BLaER1 treated with 17β-estradiol and CSF1 and Interleukin-3, amounts not matched to agents 10 nM and 100 nM (cell line): ENCODE data around the gene GPR55.

Experiments
- H3K27ac ChIP-seq, 11 experiments: shearing (Covaris generic); formaldehyde crosslinking; 2 replicates each; pipeline ENCODE4 v1.8.1; 2022
- H3K27me3 ChIP-seq, 11 experiments: shearing (Covaris generic); formaldehyde crosslinking; 2 replicates each; pipeline ENCODE4 v1.8.1; 2022
- H3K36me3 ChIP-seq, 11 experiments: shearing (Covaris generic); formaldehyde crosslinking; 2 replicates each; pipeline ENCODE4 v1.8.1; 2022
- H3K4me1 ChIP-seq, 10 experiments: shearing (Covaris generic); formaldehyde crosslinking; 2 replicates each; pipeline ENCODE4 v1.8.1; 2022
- H3K4me2 ChIP-seq, 11 experiments: shearing (Covaris generic); formaldehyde crosslinking; 2 replicates each; pipeline ENCODE4 v1.8.1; 2022
- H3K4me3 ChIP-seq, 10 experiments: shearing (Covaris generic); formaldehyde crosslinking; 2 replicates each; pipeline ENCODE4 v1.8.1; 2022
- H3K9ac ChIP-seq, 11 experiments: shearing (Covaris generic); formaldehyde crosslinking; 2 replicates each; pipeline ENCODE4 v1.8.1; 2022
- H3K9me3 ChIP-seq, 11 experiments: shearing (Covaris generic); formaldehyde crosslinking; replicated peaks in 1 of 11; 2 replicates each; pipeline ENCODE4 v1.8.1; 2022
- H4K20me1 ChIP-seq, 11 experiments: shearing (Covaris generic); formaldehyde crosslinking; 2 replicates each; pipeline ENCODE4 v1.8.1; 2022
- Cebpa-rat ChIP-seq, 11 experiments: shearing (Covaris generic); IDR thresholded peaks; 2 replicates each; pipeline ENCODE4 v1.8.1; 2022

GPR55 gene

DNA sequence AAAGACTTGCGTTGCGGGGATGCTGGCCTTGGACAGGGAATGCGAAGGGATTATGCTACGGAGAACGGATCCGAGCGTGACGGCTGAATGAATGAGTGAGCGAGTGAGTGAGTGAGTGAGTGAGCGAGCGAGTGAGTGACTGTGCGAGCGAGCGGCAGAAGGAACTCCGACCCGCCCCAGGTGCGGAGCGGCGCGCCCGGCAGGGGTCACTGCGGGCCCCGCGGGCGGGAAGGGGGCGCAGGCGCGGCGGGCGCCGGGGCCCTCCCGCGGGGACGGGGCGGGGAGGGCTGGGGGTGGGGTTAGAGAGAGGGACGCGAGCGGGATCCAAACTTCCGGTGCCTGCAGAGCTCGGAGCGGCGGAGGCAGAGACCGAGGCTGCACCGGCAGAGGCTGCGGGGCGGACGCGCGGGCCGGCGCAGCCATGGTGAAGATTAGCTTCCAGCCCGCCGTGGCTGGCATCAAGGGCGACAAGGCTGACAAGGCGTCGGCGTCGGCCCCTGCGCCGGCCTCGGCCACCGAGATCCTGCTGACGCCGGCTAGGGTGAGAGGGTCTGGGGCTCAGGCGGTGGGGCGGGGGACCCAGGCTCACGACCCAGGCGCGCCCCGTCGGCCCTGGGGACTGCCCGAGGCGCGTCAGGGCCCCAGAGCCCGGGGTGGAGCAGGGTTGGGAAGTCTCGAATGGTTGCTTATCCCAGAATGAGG, 60.3 kb downstream of the GPR55 start, which contains the start of gene ITM2C:
Gene ITM2C (plus strand): TSS at position 338 of the 702 bp plus-strand sequence. CDS start 84 bp downstream, at position 422.
- Histone ChIP-seq H3K4me2 (peak within 1 kb of the TSS; percentile 83 to 99 (median 97)), H3K4me3 (peak within 1 kb of the TSS; percentile 74 to 97 (median 90)), H3K9me3 (no peaks in the 10 kb centered on the region), H3K27me3 (no peaks in the 10 kb centered on the region), H3K36me3 (no peaks in the 10 kb centered on the region; a peak in 2 of 22 replicates), H4K20me1 (peaks cover 14 to 39% (median 37%) of the 10 kb centered on the region in 11 experiments; a peak in 20 of 22 replicates), H3K4me1 (peaks cover 39 to 77% (median 67%) of the 10 kb centered on the region in 10 experiments), H3K27ac (peak within 1 kb of the TSS; percentile 59 to 87 (median 85); a peak in 21 of 22 replicates), H3K9ac (peak within 1 kb of the TSS; percentile 82 to 90 (median 88))
- no peak for TF ChIP-seq Cebpa-rat (IDR thresholded peaks at IDR 0.05)

GRCh38 chr2:230864122-230864604, 60.9 kb downstream of the GPR55 start:
- peak overlapping the region; percentile 75 to 99 (median 92) for H3K4me2 ChIP-seq
- peaks cover 8 to 33% (median 31%) of the 10 kb centered on the region in 11 experiments; a peak in 20 of 22 replicates for H4K20me1 ChIP-seq
- H3K9me3 ChIP-seq, result no peaks in the 10 kb centered on the region
- H3K27ac ChIP-seq, result peak overlapping the region in 3 of 11 experiments; percentile 1 to 87 (median 38); a peak in 2 of 22 replicates
- peak overlapping the region in 10 of 11 experiments; percentile 11 to 90 (median 88); a peak in 15 of 22 replicates for H3K9ac ChIP-seq
- TF ChIP-seq Cebpa-rat (IDR thresholded peaks at IDR 0.05), result no peak
- H3K4me1 ChIP-seq, result peaks cover 33 to 71% (median 61%) of the 10 kb centered on the region in 10 experiments
- H3K4me3 ChIP-seq, result peak overlapping the region; percentile 74 to 97 (median 90)
- H3K27me3 ChIP-seq, result no peaks in the 10 kb centered on the region
- H3K36me3 ChIP-seq, result no peaks in the 10 kb centered on the region; a peak in 2 of 22 replicates

DNA sequence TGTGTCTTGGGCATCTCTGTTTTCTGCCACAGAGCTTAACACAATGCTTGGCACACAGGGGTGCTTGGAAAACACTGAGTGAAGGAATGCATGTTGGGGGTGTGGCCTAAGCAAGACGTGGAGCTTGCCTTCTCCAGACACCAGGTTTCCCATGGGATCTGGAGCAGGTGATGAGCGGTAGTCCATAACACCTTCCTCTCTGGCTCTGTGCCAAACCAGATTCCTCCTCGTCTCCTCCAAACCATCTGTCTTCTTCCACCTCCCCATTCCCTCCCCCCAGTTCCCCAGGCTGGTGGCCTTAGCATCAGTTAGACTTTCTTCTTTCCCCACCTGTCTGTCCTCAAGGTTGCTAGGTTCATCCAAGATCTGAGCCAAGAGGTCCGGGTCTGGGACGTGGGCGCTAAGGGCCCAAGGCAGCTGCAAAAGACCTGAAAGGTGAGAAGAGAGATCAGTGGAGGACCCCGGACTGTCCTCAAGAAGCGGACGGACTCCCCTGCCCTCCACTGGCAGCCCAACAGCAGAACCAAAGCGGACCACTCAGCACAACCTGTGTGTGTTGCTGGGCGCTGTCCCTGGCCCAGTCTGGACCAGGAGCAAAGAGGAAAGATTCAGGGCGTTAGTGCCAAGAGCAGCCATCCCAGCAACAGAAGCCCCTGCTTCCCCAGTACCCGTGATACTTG, 61.5 kb downstream of the GPR55 start:
- peak overlapping the region in 9 of 11 experiments; percentile 75 to 99 (median 89); a peak in 17 of 22 replicates for H3K4me2 ChIP-seq

DNA sequence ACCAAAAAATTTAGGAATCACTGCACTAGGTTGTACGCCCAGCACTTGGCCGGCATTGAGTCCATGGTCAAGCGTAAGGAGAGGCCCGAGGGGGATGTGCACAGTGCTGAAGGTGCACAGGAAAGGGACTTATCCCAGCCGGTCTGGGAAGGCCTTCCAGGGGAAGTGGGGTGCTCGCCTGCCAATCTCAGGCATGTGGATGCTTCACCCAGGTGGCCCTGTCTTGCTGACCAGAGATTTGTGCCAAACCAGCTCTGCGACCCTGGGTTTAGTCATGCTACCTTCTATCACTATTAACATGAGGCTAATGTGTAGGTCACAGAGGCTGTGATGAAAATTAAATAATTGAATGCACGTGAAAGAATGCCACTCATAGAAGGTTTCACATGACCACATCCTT, 62.0 kb downstream of the GPR55 start:
- no peak overlapping the region for H3K4me3 ChIP-seq
- peaks cover 0 to 2% (median 0%) of the 10 kb centered on the region in 11 experiments; a peak in 1 of 22 replicates for H3K9me3 ChIP-seq
- no peaks in the 10 kb centered on the region for H3K27me3 ChIP-seq
- no peak overlapping the region for H3K9ac ChIP-seq
- H4K20me1 ChIP-seq, result peaks cover 0 to 22% (median 19%) of the 10 kb centered on the region in 11 experiments; a peak in 17 of 22 replicates
- peaks cover 21 to 60% (median 50%) of the 10 kb centered on the region in 10 experiments for H3K4me1 ChIP-seq
- no peak for TF ChIP-seq Cebpa-rat (IDR thresholded peaks at IDR 0.05)
- no peaks in the 10 kb centered on the region for H3K36me3 ChIP-seq
- H3K4me2 ChIP-seq, result 0 out of 22 replicates have a peak overlapping the region, but pooled peaks of 2 of the 11 experiments have one; percentile 83 to 89
- no peak overlapping the region for H3K27ac ChIP-seq

More for the DNA sequence above, 61.5 kb downstream of the GPR55 start:
- Histone ChIP-seq H3K9me3 (no peaks in the 10 kb centered on the region), H3K4me1 (peaks cover 27 to 65% (median 55%) of the 10 kb centered on the region in 10 experiments), H4K20me1 (peaks cover 2 to 27% (median 25%) of the 10 kb centered on the region in 11 experiments; a peak in 20 of 22 replicates), H3K4me3 (0 out of 20 replicates have a peak overlapping the region, but pooled peaks of 1 of the 10 experiments have one; percentile 91), H3K27me3 (no peaks in the 10 kb centered on the region), H3K9ac (peak overlapping the region in 1 of 11 experiments; percentile 90; a peak in 1 of 22 replicates), H3K36me3 (no peaks in the 10 kb centered on the region), H3K27ac (no peak overlapping the region)
- no peak for TF ChIP-seq Cebpa-rat (IDR thresholded peaks at IDR 0.05)

DNA sequence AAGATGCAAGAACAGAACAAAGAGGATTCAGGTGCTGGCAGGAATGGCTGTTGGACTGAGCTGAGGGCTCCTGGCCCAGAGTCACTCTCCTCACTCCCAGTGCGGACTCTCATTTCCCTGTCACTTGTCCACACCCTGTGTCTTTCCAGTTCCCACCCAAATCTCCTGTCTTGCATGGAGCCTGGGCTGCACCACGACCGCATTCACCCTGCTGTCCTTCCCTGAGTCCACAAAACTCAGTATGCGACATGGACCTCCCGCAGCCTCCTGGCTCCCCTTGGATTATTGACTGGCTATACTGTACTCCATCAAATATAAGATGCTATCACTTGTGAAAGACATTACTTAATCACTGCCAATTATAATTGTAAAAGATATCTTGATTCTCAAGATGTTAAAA, 62.8 kb downstream of the GPR55 start:
- H3K9me3 ChIP-seq, result peaks cover 0 to 3% (median 0%) of the 10 kb centered on the region in 11 experiments; a peak in 1 of 22 replicates
- TF ChIP-seq Cebpa-rat (IDR thresholded peaks at IDR 0.05), result no peak
- H4K20me1 ChIP-seq, result peaks cover 0 to 15% (median 13%) of the 10 kb centered on the region in 11 experiments; a peak in 17 of 22 replicates
- peaks cover 14 to 53% (median 42%) of the 10 kb centered on the region in 10 experiments for H3K4me1 ChIP-seq
- H3K27ac ChIP-seq, result no peak overlapping the region
- no peak overlapping the region for H3K4me3 ChIP-seq
- no peaks in the 10 kb centered on the region for H3K36me3 ChIP-seq
- no peaks in the 10 kb centered on the region for H3K27me3 ChIP-seq
- H3K9ac ChIP-seq, result no peak overlapping the region
- peak overlapping the region in 10 of 11 experiments; percentile 36 to 85 (median 68); a peak in 20 of 22 replicates for H3K4me2 ChIP-seq

DNA sequence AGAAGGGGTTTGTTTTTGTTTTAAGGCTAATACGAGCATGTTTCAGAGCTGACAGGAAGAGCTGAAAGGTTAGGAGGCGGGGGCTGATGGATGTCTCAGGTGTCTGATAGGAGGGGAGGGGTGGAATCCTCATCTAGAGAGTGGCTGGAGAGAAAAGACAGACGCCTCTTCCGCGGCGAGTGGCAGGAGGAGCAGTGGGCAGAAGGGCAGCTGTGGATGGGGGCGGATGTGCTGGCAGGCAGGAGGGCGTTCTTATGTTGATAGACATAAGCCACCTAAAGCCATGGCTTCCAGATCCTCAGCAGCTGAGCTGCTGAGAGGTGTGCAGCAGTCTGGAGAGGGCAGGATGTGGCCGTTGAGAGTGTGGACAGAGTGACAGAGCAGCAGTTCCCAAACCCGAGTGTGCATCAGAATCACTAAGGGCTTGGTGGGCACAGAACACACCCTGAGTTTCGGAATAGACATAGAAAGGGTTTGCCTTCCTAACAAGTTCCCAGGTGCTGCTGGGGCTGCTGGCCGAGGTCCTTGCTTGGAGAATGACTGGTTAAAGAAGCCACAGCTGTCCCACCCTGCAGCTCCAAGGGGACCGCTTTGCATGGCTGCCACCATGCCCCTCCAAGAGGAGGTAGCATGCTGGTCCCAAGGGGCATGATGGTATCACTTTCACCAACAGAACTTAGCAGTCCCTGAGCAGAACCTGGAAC, 63.3 kb downstream of the GPR55 start:
- Histone ChIP-seq H3K9me3 (peaks cover 0 to 3% (median 0%) of the 10 kb centered on the region in 11 experiments; a peak in 1 of 22 replicates), H3K27me3 (no peaks in the 10 kb centered on the region), H3K27ac (0 out of 22 replicates have a peak overlapping the region, but pooled peaks of 1 of the 11 experiments have one; percentile 18), H3K4me2 (peak overlapping the region in 10 of 11 experiments; percentile 36 to 85 (median 68); a peak in 20 of 22 replicates), H3K36me3 (no peaks in the 10 kb centered on the region), H3K9ac (peak overlapping the region in 2 of 11 experiments; percentile 1 to 2; a peak in 1 of 22 replicates), H3K4me1 (peaks cover 8 to 47% (median 37%) of the 10 kb centered on the region in 10 experiments), H4K20me1 (peaks cover 0 to 9% (median 7%) of the 10 kb centered on the region in 11 experiments; a peak in 16 of 22 replicates), H3K4me3 (no peak overlapping the region)
- no peak for TF ChIP-seq Cebpa-rat (IDR thresholded peaks at IDR 0.05)
